SKM-1 treated with dmso at 0.1 percent for 144 hours (cell line): ENCODE measurements around the gene RAB22A.
"Not testable (repeated sequence)": the region's sequence is repeated elsewhere in the genome, so short reads cannot be mapped to it uniquely, and the experiment has no call there.

Experiments
- DNase-seq: peaks from one replicate; lab custom pipeline; 2025; ENCODE audit not compliant: unreplicated experiment; lab: John Stamatoyannopoulos, UW

The RAB22A gene

GRCh38 chr20:58342104-58342945 is 32.8 kb downstream of the RAB22A start:
- DNase-seq: no peak

GRCh38 chr20:58344741-58345140 is 35.2 kb downstream of the RAB22A start:
- no peak for DNase-seq

GRCh38 chr20:58349570-58349969 is 40.1 kb downstream of the RAB22A start:
- no peak for DNase-seq

GRCh38 chr20:58352468-58352867 is 43.0 kb downstream of the RAB22A start:
- DNase-seq: no peak

- no peak for DNase-seq
These were observed 49.9 kb downstream of the RAB22A start for GRCh38 chr20:58359441-58359840.

GRCh38 chr20:58360936-58361335 is 51.4 kb downstream of the RAB22A start:
- DNase-seq: no peak

GRCh38 chr20:58361481-58362205 is 52.1 kb downstream of the RAB22A start:
- DNase-seq: no peak

GRCh38 chr20:58362206-58362516 is 52.6 kb downstream of the RAB22A start:
- no peak for DNase-seq

- no peak for DNase-seq
These were observed 53.5 kb downstream of the RAB22A start for GRCh38 chr20:58362970-58363369.

GRCh38 chr20:58366866-58367265 is 57.4 kb downstream of the RAB22A start:
- DNase-seq: no peak

GRCh38 chr20:58372806-58373205 is 63.3 kb downstream of the RAB22A start:
- DNase-seq: no peak

GRCh38 chr20:58373296-58373695 is 63.8 kb downstream of the RAB22A start:
- not testable (repeated sequence) for DNase-seq

- no peak for DNase-seq
These were observed 64.7 kb downstream of the RAB22A start for GRCh38 chr20:58374027-58374850.

GRCh38 chr20:58374906-58375758 is 65.6 kb downstream of the RAB22A start:
- no peak for DNase-seq

- DNase-seq: no peak
These were observed 66.3 kb downstream of the RAB22A start for GRCh38 chr20:58375759-58376352.

GRCh38 chr20:58377017-58377416 is 67.5 kb downstream of the RAB22A start:
- DNase-seq: no peak

- no peak for DNase-seq
These were observed 68.4 kb downstream of the RAB22A start for GRCh38 chr20:58377766-58378401.

- DNase-seq: no peak
These were observed 69.2 kb downstream of the RAB22A start for GRCh38 chr20:58378704-58379103.

- DNase-seq: no peak
These were observed 72.1 kb downstream of the RAB22A start for GRCh38 chr20:58381627-58382026.

- DNase-seq: no peak
These were observed 72.6 kb downstream of the RAB22A start for GRCh38 chr20:58382096-58382495.
